ENCODE results near the gene KAT6B. TPM values are rescaled to one million over a fixed set of nuclear protein-coding genes. Genes with fewer than 3 reads are reported as not detected.
"Not testable (repeated sequence)": the region's sequence is repeated elsewhere in the genome, so short reads cannot be mapped to it uniquely, and the experiment has no call there.

KAT6B gene
- total and polyA plus RNA-seq, 4 donors, result 5.0 to 161 (median 21.0) TPM

GRCh38 chr10:75050149-75050919, 223.9 kb downstream of the KAT6B start:
- no peaks in the 10 kb centered on the region for H3K36me3 ChIP-seq (ENCODE audit: control insufficient read depth in 4 of 4, insufficient read depth in 4 of 4, low read length in 4 of 4)
- H3K9ac ChIP-seq (ENCODE audit: insufficient read depth in 1 of 2, low read length in 2 of 2), result no peak overlapping the region
- WGBS, 2 donors, result 88 to 93% methylated on average over 14 of the region's 14 CpGs
- no peak overlapping the region for H3K4me3 ChIP-seq
- H3K4me1 ChIP-seq (ENCODE audit: control insufficient read depth in 5 of 5, insufficient read depth in 5 of 5, low read length in 5 of 5), result peaks cover 0 to 15% (median 3%) of the 10 kb centered on the region in 5 donors
- no peaks in the 10 kb centered on the region for H3K9me3 ChIP-seq (ENCODE audit: control insufficient read depth in 4 of 4, insufficient read depth in 3 of 4, low read length in 3 of 4)
- TF ChIP-seq, protein P1, sequence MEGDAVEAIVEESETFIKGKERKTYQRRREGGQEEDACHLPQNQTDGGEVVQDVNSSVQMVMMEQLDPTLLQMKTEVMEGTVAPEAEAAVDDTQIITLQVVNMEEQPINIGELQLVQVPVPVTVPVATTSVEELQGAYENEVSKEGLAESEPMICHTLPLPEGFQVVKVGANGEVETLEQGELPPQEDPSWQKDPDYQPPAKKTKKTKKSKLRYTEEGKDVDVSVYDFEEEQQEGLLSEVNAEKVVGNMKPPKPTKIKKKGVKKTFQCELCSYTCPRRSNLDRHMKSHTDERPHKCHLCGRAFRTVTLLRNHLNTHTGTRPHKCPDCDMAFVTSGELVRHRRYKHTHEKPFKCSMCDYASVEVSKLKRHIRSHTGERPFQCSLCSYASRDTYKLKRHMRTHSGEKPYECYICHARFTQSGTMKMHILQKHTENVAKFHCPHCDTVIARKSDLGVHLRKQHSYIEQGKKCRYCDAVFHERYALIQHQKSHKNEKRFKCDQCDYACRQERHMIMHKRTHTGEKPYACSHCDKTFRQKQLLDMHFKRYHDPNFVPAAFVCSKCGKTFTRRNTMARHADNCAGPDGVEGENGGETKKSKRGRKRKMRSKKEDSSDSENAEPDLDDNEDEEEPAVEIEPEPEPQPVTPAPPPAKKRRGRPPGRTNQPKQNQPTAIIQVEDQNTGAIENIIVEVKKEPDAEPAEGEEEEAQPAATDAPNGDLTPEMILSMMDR (IDR thresholded peaks at IDR 0.05; ENCODE audit: control extremely low read depth, extremely low read depth), result no peak
- DNase-seq (no peak), ATAC-seq (ENCODE audit: insufficient read depth, low FRiP score) (no peak)
- H3K27me3 ChIP-seq (ENCODE audit: control insufficient read depth in 3 of 3, insufficient read depth in 3 of 3, low read length in 2 of 3), result no peaks in the 10 kb centered on the region
- H3K27ac ChIP-seq (ENCODE audit: low read depth in 1 of 2, low read length in 1 of 2), result no peak overlapping the region

- no peak for DNase-seq
- no peaks in the 10 kb centered on the region for H3K9me3 ChIP-seq (ENCODE audit: control insufficient read depth in 4 of 4, insufficient read depth in 3 of 4, low read length in 3 of 4)
- WGBS, 2 donors, result 93 to 98% methylated on average over 5 of the region's 5 CpGs
These were observed 224.9 kb downstream of the KAT6B start for GRCh38 chr10:75051308-75051707.

DNA sequence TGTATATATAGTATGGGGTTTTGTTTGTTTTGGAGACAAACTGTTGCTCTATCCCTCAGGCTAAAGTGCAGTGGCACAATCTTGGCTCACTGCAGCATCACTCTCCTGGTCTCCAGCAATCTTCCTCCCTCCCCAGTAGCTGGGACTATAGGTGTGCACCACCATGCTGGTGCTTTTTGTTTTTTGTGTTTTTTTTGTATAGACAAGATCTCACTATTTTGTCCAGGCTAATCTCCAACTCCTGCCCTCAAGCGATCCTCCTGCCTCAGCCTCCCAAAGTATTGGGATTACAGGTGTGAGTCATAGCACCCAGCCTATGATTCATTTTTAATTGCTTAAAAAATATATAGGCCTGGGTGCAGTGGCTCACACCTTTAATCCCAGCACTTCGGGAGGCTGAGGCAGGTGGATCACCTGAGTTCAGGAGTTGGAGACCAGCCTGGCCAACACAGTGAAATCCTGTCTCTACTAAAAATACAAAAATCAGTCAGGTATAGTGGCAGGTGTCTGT, 229.6 kb downstream of the KAT6B start:
- WGBS, 2 donors, result 89 to 92% methylated on average over 2 of the region's 2 CpGs
- not testable (repeated sequence) for ATAC-seq (ENCODE audit: insufficient read depth, low FRiP score)

More at GRCh38 chr10:75051308-75051707, 224.9 kb downstream of the KAT6B start:
- H3K4me1 ChIP-seq (ENCODE audit: control insufficient read depth in 5 of 5, insufficient read depth in 5 of 5, low read length in 5 of 5), result peaks cover 0 to 15% (median 3%) of the 10 kb centered on the region in 5 donors
- ATAC-seq (ENCODE audit: insufficient read depth, low FRiP score), result no peak
- H3K36me3 ChIP-seq (ENCODE audit: control insufficient read depth in 4 of 4, insufficient read depth in 4 of 4, low read length in 4 of 4), result no peaks in the 10 kb centered on the region
- no peak overlapping the region for H3K9ac ChIP-seq (ENCODE audit: insufficient read depth in 1 of 2, low read length in 2 of 2)
- no peak overlapping the region for H3K27ac ChIP-seq (ENCODE audit: low read depth in 1 of 2, low read length in 1 of 2)
- TF ChIP-seq, protein P1 (IDR thresholded peaks at IDR 0.05; ENCODE audit: control extremely low read depth, extremely low read depth), result no peak
- H3K27me3 ChIP-seq (ENCODE audit: control insufficient read depth in 3 of 3, insufficient read depth in 3 of 3, low read length in 2 of 3), result no peaks in the 10 kb centered on the region
- H3K4me3 ChIP-seq, result no peak overlapping the region

DNA sequence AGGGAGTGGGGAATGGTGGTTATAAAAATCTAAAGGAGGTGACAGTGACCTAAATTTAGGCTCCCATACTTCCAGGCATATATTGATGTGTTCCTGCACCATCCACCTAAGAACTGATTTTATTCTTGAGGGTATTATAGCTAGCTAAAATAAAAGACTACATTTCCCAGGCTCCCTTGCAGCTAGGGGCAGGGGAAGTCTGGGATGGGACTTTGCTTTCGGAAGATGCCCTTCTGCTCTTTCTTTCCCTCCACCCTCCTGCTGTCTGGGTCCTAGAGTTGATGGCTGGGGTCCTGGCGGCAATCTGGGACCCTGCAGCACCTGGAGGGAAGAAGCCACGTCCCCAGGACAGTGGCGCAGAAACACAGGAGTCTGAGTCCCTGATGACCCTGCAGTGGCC, 231.3 kb downstream of the KAT6B start:
- H3K9ac ChIP-seq (ENCODE audit: insufficient read depth in 1 of 2, low read length in 2 of 2), result no peak overlapping the region
- no peak for ATAC-seq (ENCODE audit: insufficient read depth, low FRiP score)
- no peak overlapping the region for H3K4me3 ChIP-seq
- H3K9me3 ChIP-seq (ENCODE audit: control insufficient read depth in 4 of 4, insufficient read depth in 3 of 4, low read length in 3 of 4), result no peaks in the 10 kb centered on the region
- H3K27ac ChIP-seq (ENCODE audit: low read depth in 1 of 2, low read length in 1 of 2), result no peak overlapping the region
- no peaks in the 10 kb centered on the region for H3K4me1 ChIP-seq (ENCODE audit: control insufficient read depth in 5 of 5, insufficient read depth in 5 of 5, low read length in 5 of 5)
- TF ChIP-seq, protein P1 (IDR thresholded peaks at IDR 0.05; ENCODE audit: control extremely low read depth, extremely low read depth), result no peak
- WGBS, 2 donors, result 94% methylated on average over 4 of the region's 4 CpGs
- DNase-seq, result no peak
- no peaks in the 10 kb centered on the region for H3K36me3 ChIP-seq (ENCODE audit: control insufficient read depth in 4 of 4, insufficient read depth in 4 of 4, low read length in 4 of 4)
- H3K27me3 ChIP-seq (ENCODE audit: control insufficient read depth in 3 of 3, insufficient read depth in 3 of 3, low read length in 2 of 3), result no peaks in the 10 kb centered on the region

More for the DNA sequence above, 229.6 kb downstream of the KAT6B start:
- not testable (repeated sequence) for DNase-seq; H3K9me3 ChIP-seq (ENCODE audit: control insufficient read depth in 4 of 4, insufficient read depth in 3 of 4, low read length in 3 of 4); H3K9ac ChIP-seq (ENCODE audit: insufficient read depth in 1 of 2, low read length in 2 of 2); H3K4me3 ChIP-seq; H3K36me3 ChIP-seq (ENCODE audit: control insufficient read depth in 4 of 4, insufficient read depth in 4 of 4, low read length in 4 of 4); H3K27me3 ChIP-seq (ENCODE audit: control insufficient read depth in 3 of 3, insufficient read depth in 3 of 3, low read length in 2 of 3); H3K4me1 ChIP-seq (ENCODE audit: control insufficient read depth in 5 of 5, insufficient read depth in 5 of 5, low read length in 5 of 5); H3K27ac ChIP-seq (ENCODE audit: low read depth in 1 of 2, low read length in 1 of 2)

Data from lung (tissue), 12 donors.